HEK293 (cell line): ENCODE results near the gene BICC1.

Experiments used
- CTCF ChIA-PET: fragments of 350-600 bp; formaldehyde crosslinking; extraction: SDS; loops from one replicate; lab custom pipeline; 2021; ENCODE audit warnings: antibody characterized with exemption; lab: Yijun Ruan, JAX
- POLR2A ChIA-PET: fragments of 300-600 bp; formaldehyde crosslinking; extraction: SDS; loops from one replicate; lab custom pipeline; 2020; ENCODE audit warnings: antibody characterized with exemption, inconsistent platforms; lab: Yijun Ruan, JAX
- H3K27ac ChIP-seq: fragments of 200-500 bp; sonication (Bioruptor generic); 2 replicates; pipeline ENCODE4 v1.5.1; 2014; ENCODE audit warnings: low read depth, low read length, control low read depth, inconsistent platforms; ENCODE audit errors: extremely low read depth
- H3K36me3 ChIP-seq, 2 experiments: fragments of 200-500 bp in 1 of 2; sonication (Bioruptor generic) in 1 of 2; 1 replicate in 1 of 2; 2 replicates in 1 of 2; pipeline ENCODE4 v1.5.1; 2014 to 2017; ENCODE audit warnings: inconsistent platforms in 2 of 2, low read length in 2 of 2; ENCODE audit not compliant: control insufficient read depth in 2 of 2, insufficient read depth in 1 of 2
- H3K4me1 ChIP-seq: fragments of 200-500 bp; sonication (Bioruptor generic); 2 replicates; pipeline ENCODE4 v1.5.1; 2014; ENCODE audit warnings: mild to moderate bottlenecking, low read length, inconsistent platforms; ENCODE audit not compliant: control insufficient read depth, insufficient read depth
- H3K4me3 ChIP-seq: 2 replicates; pipeline ENCODE4 v1.5.1; 2011; ENCODE audit warnings: low read depth, mild to moderate bottlenecking, control low read depth, low read length, moderate library complexity
- H3K9me3 ChIP-seq: fragments of 200-500 bp; sonication (Bioruptor generic); 2 replicates; pipeline ENCODE4 v1.5.1; 2014; ENCODE audit warnings: low read depth, low read length, inconsistent platforms; ENCODE audit not compliant: control insufficient read depth, insufficient read depth
- FEZF1 ChIP-seq: fragments of 450-650 bp; formaldehyde crosslinking; IDR thresholded peaks from 2 replicates; pipeline ENCODE4 v1.5.1; 2016; ENCODE audit warnings: missing biosample characterization, missing genetic modification characterization
- GLIS1 ChIP-seq: fragments of 450-650 bp; formaldehyde crosslinking; IDR thresholded peaks from 2 replicates; pipeline ENCODE4 v1.5.1; 2016; ENCODE audit warnings: missing biosample characterization, missing genetic modification characterization
- MZF1 ChIP-seq: fragments of 450-650 bp; formaldehyde crosslinking; IDR thresholded peaks from 2 replicates; pipeline ENCODE4 v1.5.1; 2017; ENCODE audit warnings: missing biosample characterization, missing genetic modification characterization, borderline replicate concordance
- ZEB2 ChIP-seq: fragments of 450-650 bp; formaldehyde crosslinking; IDR thresholded peaks from 2 replicates; pipeline ENCODE4 v1.5.1; 2016; ENCODE audit warnings: missing biosample characterization, missing genetic modification characterization
- ZNF112 ChIP-seq: fragments of 450-650 bp; formaldehyde crosslinking; IDR thresholded peaks from 2 replicates; pipeline ENCODE4 v1.5.0; 2017; ENCODE audit warnings: missing biosample characterization, missing genetic modification characterization
- ZNF121 ChIP-seq: fragments of 450-650 bp; formaldehyde crosslinking; IDR thresholded peaks from 2 replicates; pipeline ENCODE4 v1.5.1; 2016; ENCODE audit warnings: missing biosample characterization, missing genetic modification characterization
- ZNF266 ChIP-seq: fragments of 450-650 bp; formaldehyde crosslinking; IDR thresholded peaks from 2 replicates; pipeline ENCODE4 v1.5.1; 2016; ENCODE audit warnings: missing biosample characterization, missing genetic modification characterization, low read depth
- ZNF521 ChIP-seq: fragments of 450-650 bp; formaldehyde crosslinking; IDR thresholded peaks from 2 replicates; pipeline ENCODE4 v1.5.1; 2017; ENCODE audit warnings: missing biosample characterization, mild to moderate bottlenecking, missing genetic modification characterization
- ZNF530 ChIP-seq: fragments of 450-650 bp; formaldehyde crosslinking; IDR thresholded peaks from 2 replicates; pipeline ENCODE4 v1.5.1; 2016; ENCODE audit warnings: low read depth, missing biosample characterization, missing genetic modification characterization
- ZNF561 ChIP-seq: fragments of 450-650 bp; IDR thresholded peaks from 2 replicates; pipeline ENCODE4 v1.5.1; 2018; ENCODE audit warnings: missing biosample characterization, missing genetic modification characterization, borderline replicate concordance
- ZNF585B ChIP-seq: fragments of 450-650 bp; formaldehyde crosslinking; IDR thresholded peaks from 2 replicates; pipeline ENCODE4 v1.5.1; 2016; ENCODE audit warnings: missing biosample characterization, missing genetic modification characterization
- ZNF623 ChIP-seq: fragments of 450-650 bp; formaldehyde crosslinking; IDR thresholded peaks from 2 replicates; pipeline ENCODE4 v1.5.1; 2016; ENCODE audit warnings: missing biosample characterization, missing genetic modification characterization
- ZNF768 ChIP-seq: fragments of 450-650 bp; formaldehyde crosslinking; IDR thresholded peaks from 2 replicates; pipeline ENCODE4 v1.5.1; 2018; ENCODE audit warnings: missing biosample characterization, mild to moderate bottlenecking, missing genetic modification characterization
- ZSCAN30 ChIP-seq: fragments of 450-650 bp; IDR thresholded peaks from 2 replicates; pipeline ENCODE4 v1.5.1; 2018; ENCODE audit warnings: missing biosample characterization, mild to moderate bottlenecking, missing genetic modification characterization, moderate library complexity
- TF ChIP-seq, protein P1 (sequence below): fragments of 450-650 bp; formaldehyde crosslinking; IDR thresholded peaks from 2 replicates; pipeline ENCODE4 v1.5.1; 2017; ENCODE audit warnings: missing biosample characterization, missing genetic modification characterization
- TF ChIP-seq, protein P2 (sequence below): fragments of 450-650 bp; formaldehyde crosslinking; IDR thresholded peaks from 2 replicates; pipeline ENCODE4 v1.5.1; 2016; ENCODE audit warnings: missing biosample characterization, missing genetic modification characterization
- TF ChIP-seq, protein P3 (sequence below): fragments of 450-650 bp; formaldehyde crosslinking; IDR thresholded peaks from 2 replicates; pipeline ENCODE4 v1.5.1; 2016; ENCODE audit warnings: missing biosample characterization, missing genetic modification characterization
- TF ChIP-seq, protein P4 (sequence below): fragments of 450-650 bp; formaldehyde crosslinking; IDR thresholded peaks from 2 replicates; pipeline ENCODE4 v1.5.1; 2016; ENCODE audit warnings: missing biosample characterization, missing genetic modification characterization
- TF ChIP-seq, protein P5 (sequence below): fragments of 450-650 bp; formaldehyde crosslinking; IDR thresholded peaks from 2 replicates; pipeline ENCODE4 v1.5.1; 2016; ENCODE audit warnings: missing biosample characterization, missing genetic modification characterization

BICC1 gene

DNA sequence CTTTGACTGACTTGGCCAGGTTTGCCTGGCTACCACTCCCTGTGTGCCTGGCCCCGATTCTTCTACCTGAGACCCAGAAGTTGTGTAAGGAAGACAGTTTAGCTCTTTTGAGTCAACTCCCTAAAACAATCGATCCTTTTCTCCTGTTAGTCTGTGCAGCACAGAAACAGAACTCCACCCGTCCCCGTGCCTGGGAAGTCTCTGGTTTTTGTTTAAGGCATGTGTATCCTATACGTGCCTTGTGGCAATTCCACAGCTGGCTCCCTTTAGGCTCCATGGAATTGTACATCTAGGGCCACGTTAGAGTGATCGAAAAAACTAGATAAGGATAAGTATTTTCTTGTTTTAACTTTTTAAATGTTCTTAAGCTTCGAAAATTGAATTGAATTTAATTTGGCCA is 131.6 kb downstream of the BICC1 start:
- Histone ChIP-seq H3K9me3 (no peaks in the 10 kb centered on the region), H3K27ac (no peak overlapping the region), H3K4me1 (peaks cover 5% of the 10 kb centered on the region; the same call in 1 of the 2 replicates), H3K36me3 (no peaks in the 10 kb centered on the region), H3K4me3 (no peak overlapping the region)
- TF ChIP-seq ZNF623 (tag by site-specific recombination) = no peak
- no peak for TF ChIP-seq ZNF266
- no peak for TF ChIP-seq FEZF1 (tag by site-specific recombination)
- TF ChIP-seq GLIS1 (tag by site-specific recombination) = no peak
- no peak for TF ChIP-seq ZNF521 (tag by site-specific recombination)
- no peak for TF ChIP-seq ZEB2 (tag by site-specific recombination)
- TF ChIP-seq, protein P1, sequence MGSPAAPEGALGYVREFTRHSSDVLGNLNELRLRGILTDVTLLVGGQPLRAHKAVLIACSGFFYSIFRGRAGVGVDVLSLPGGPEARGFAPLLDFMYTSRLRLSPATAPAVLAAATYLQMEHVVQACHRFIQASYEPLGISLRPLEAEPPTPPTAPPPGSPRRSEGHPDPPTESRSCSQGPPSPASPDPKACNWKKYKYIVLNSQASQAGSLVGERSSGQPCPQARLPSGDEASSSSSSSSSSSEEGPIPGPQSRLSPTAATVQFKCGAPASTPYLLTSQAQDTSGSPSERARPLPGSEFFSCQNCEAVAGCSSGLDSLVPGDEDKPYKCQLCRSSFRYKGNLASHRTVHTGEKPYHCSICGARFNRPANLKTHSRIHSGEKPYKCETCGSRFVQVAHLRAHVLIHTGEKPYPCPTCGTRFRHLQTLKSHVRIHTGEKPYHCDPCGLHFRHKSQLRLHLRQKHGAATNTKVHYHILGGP (tag by site-specific recombination) = no peak
- TF ChIP-seq, protein P2, sequence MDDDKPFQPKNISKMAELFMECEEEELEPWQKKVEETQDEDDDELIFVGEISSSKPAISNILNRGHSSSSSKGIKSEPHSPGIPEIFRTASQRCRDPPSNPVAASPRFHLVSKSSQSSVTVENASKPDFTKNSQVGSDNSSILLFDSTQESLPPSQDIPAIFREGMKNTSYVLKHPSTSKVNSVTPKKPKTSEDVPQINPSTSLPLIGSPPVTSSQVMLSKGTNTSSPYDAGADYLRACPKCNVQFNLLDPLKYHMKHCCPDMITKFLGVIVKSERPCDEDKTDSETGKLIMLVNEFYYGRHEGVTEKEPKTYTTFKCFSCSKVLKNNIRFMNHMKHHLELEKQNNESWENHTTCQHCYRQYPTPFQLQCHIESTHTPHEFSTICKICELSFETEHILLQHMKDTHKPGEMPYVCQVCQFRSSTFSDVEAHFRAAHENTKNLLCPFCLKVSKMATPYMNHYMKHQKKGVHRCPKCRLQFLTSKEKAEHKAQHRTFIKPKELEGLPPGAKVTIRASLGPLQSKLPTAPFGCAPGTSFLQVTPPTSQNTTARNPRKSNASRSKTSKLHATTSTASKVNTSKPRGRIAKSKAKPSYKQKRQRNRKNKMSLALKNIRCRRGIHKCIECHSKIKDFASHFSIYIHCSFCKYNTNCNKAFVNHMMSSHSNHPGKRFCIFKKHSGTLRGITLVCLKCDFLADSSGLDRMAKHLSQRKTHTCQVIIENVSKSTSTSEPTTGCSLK (tag by site-specific recombination) = no peak
- no peak for TF ChIP-seq ZNF530 (tag by site-specific recombination)
- TF ChIP-seq, protein P3, sequence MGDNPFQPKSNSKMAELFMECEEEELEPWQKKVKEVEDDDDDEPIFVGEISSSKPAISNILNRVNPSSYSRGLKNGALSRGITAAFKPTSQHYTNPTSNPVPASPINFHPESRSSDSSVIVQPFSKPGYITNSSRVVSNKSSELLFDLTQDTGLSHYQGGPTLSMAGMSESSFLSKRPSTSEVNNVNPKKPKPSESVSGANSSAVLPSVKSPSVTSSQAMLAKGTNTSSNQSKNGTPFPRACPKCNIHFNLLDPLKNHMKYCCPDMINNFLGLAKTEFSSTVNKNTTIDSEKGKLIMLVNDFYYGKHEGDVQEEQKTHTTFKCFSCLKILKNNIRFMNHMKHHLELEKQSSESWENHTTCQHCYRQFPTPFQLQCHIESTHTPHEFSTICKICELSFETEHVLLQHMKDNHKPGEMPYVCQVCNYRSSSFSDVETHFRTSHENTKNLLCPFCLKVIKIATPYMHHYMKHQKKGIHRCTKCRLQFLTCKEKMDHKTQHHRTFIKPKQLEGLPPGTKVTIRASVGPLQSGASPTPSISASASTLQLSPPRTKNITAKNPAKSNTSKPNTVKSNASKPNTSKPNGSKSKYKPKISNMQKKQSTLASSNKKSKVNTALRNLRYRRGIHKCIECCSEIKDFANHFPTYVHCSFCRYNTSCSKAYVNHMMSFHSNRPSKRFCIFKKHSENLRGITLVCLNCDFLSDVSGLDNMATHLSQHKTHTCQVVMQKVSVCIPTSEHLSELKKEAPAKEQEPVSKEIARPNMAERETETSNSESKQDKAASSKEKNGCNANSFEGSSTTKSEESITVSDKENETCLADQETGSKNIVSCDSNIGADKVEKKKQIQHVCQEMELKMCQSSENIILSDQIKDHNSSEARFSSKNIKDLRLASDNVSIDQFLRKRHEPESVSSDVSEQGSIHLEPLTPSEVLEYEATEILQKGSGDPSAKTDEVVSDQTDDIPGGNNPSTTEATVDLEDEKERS = no peak
- TF ChIP-seq, protein P4, sequence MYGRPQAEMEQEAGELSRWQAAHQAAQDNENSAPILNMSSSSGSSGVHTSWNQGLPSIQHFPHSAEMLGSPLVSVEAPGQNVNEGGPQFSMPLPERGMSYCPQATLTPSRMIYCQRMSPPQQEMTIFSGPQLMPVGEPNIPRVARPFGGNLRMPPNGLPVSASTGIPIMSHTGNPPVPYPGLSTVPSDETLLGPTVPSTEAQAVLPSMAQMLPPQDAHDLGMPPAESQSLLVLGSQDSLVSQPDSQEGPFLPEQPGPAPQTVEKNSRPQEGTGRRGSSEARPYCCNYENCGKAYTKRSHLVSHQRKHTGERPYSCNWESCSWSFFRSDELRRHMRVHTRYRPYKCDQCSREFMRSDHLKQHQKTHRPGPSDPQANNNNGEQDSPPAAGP (tag by site-specific recombination) = no peak
- TF ChIP-seq ZNF768 (tag by site-specific recombination) = no peak
- no peak for TF ChIP-seq ZNF561 (tag by site-specific recombination)
- TF ChIP-seq ZSCAN30 (tag by site-specific recombination) = no peak
- no peak for TF ChIP-seq MZF1 (tag by site-specific recombination)
- TF ChIP-seq ZNF585B (tag by site-specific recombination) = no peak
- TF ChIP-seq ZNF121 (tag by site-specific recombination) = no peak
- TF ChIP-seq, protein P5, sequence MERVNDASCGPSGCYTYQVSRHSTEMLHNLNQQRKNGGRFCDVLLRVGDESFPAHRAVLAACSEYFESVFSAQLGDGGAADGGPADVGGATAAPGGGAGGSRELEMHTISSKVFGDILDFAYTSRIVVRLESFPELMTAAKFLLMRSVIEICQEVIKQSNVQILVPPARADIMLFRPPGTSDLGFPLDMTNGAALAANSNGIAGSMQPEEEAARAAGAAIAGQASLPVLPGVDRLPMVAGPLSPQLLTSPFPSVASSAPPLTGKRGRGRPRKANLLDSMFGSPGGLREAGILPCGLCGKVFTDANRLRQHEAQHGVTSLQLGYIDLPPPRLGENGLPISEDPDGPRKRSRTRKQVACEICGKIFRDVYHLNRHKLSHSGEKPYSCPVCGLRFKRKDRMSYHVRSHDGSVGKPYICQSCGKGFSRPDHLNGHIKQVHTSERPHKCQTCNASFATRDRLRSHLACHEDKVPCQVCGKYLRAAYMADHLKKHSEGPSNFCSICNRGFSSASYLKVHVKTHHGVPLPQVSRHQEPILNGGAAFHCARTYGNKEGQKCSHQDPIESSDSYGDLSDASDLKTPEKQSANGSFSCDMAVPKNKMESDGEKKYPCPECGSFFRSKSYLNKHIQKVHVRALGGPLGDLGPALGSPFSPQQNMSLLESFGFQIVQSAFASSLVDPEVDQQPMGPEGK (tag by site-specific recombination) = no peak
- TF ChIP-seq ZNF112 (tag by site-specific recombination) = no peak
- POLR2A ChIA-PET = no interaction called here
- CTCF ChIA-PET = interaction anchor here (0.6 to 5.8 kb wide), 4 partner anchors 32 to 345 kb away, joined by 3 to 34 read pairs (median 3); no protein-coding TSS in a partner anchor
